Muscle of arm (tissue), 12 donors: ENCODE results near the gene NKD1. TPM values are rescaled to one million over a fixed set of nuclear protein-coding genes. Genes with fewer than 3 reads are reported as not detected.

Source experiments
- DNase-seq: peaks from one replicate; pipeline ENCODE4 v3.0.0-alpha.2; 2013
- polyA plus RNA-seq, 12 donors: library from polyadenylated mRNA; unstranded; fragments of 120-200 nt; gene quantifications; one replicate each; pipeline ENCODE4 v1.2.1, GENCODE V29; 2013; ENCODE audit not compliant: insufficient read length in 12 of 12

Gene NKD1
- polyA plus RNA-seq, 12 donors = 4.1 to 38.8 (median 9.4) TPM; not detected in 1

GRCh38 chr16:50692999-50693781 lies 145.0 kb downstream of the NKD1 start, which contains the start of gene NOD2:
Gene NOD2, plus strand, starts transcription at chr16:50693606. Its CDS starts 5,890 bp downstream, at chr16:50699496.
- no peak for DNase-seq

DNA sequence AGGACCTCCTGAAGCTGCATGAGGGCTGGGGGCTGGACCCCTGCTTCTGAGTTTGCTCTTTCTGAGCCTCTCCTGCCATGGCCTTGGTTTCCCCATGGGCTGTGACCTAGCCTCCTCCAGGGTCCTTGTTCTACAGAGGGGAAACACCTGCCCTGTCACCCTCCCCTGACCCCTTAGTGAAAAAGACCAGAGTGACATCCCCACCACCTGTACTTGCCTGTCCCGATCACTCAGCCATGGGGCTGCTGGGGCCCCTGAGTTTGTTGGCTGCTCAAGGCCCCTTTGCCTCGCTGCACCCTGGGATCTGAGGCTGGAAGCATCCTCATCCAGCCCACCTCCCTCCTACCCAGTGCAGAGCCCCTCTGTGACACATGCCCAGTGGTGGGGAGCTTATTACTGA lies 146.0 kb downstream of the NKD1 start:
- DNase-seq = no peak

GRCh38 chr16:50695017-50696000 lies 147.1 kb downstream of the NKD1 start:
- DNase-seq = no peak

GRCh38 chr16:50696126-50696525 lies 147.9 kb downstream of the NKD1 start:
- no peak for DNase-seq

- DNase-seq = no peak
Measured at GRCh38 chr16:50696575-50697420, 148.6 kb downstream of the NKD1 start.

- DNase-seq = no peak
Measured at GRCh38 chr16:50697421-50697715, 149.2 kb downstream of the NKD1 start.

GRCh38 chr16:50697881-50698767 lies 149.9 kb downstream of the NKD1 start:
- DNase-seq = no peak

Other genes starting within 250 kb of the NKD1 start
- 10 to 100 TPM in 11 of 12 donors, not detected in 1; 59.8 to 80.7 (median 77.5) TPM for gene BRD7, start 179.4 kb upstream of the NKD1 start, polyA plus RNA-seq
- gene SNX20, start 132.9 kb downstream of the NKD1 start, polyA plus RNA-seq = 1 to 10 TPM in 10 of 12 donors, not detected in 2; 1.1 to 4.6 (median 1.6) TPM
- 1 to 10 TPM in 10 of 12 donors, not detected in 2; 1.1 to 2.5 (median 1.6) TPM for gene NOD2, start 145.2 kb downstream of the NKD1 start, polyA plus RNA-seq
- gene CYLD, start 193.7 kb downstream of the NKD1 start, polyA plus RNA-seq = 10 to 100 TPM in 11 of 12 donors, not detected in 1; 22.5 to 40.7 (median 31.6) TPM